Kidney tubule cell (primary cell): ENCODE results near the gene LBHD2.
A peak's percentile ranks its signal among the peaks of the same experiment; 100 is the strongest.
"Not testable (repeated sequence)": the region's sequence is repeated elsewhere in the genome, so short reads cannot be mapped to it uniquely, and the experiment has no call there.

ENCODE experiments used
- DNase-seq: peaks from one replicate; pipeline ENCODE4 v3.0.0-alpha.2; 2018; ENCODE audit warnings: low spot score

Gene LBHD2

DNA sequence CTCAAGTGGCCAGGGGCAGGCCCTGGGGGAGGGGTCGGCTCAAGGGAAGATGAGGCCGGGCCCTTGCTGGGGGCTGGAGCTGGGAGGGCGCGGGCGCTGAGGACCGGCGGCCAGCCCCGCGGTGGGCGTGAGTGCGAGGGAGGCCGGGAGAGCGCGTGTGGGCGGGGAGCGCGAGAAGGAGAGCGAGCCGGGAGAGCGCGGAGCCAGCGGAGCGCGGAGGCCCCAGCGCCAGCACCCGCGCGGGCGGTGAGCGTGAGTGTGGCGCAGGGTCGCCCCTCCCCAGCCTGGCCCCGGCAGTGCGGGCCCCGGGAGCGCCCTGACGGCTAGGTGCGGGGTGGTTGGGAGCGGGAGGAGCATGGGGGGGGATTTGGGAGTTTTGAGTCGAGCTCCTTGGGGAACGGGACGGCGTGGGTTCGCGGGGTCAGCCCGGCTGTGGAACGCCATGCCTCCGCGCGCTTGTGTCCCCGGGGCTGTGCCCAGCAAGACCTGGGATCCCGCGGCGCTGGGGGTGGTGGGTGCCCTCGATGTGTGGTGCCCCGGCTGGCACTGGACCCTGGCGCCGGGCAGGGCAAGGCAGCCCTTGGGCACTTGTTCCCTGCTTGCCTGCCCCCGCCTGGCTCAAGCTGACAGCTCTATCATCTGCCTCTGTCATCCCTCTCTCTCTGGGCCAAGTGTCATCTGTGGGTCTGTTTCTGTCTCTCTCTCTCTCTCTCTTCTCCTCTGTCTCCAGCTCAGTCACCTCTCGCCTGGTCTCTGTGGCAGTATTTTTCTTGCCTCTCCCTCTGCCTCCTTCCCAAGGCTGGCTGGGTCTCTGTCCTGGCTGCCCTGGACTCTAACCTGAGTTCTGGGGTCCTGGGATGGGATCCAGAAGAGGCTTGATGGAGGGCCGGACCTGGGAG, at the start of gene LBHD2:
TSS of gene LBHD2 (plus strand) at position 190 of the 899 bp plus-strand sequence. CDS start 1,803 bp downstream, outside the sequence.
- no peak for DNase-seq

DNA sequence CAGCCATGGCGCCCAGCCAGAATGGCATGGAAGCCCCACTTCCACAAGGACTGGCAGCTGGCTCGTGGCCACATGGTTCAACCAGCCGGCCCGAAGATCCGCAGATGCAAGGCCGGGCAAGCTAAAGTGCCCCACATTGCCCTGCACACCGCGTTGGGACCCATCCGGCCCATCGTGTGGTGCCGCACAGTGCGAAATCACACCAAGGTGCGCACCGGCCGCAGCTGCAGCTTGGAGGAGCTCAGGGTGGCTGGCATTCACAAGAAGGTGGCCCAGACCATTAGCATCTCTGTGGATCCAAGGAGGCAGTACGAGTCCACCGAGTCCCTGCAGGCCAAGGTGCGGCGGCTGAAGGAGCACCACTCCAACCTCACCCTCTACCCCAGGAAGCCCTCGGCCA, 42.5 kb upstream of the LBHD2 start:
- DNase-seq, result no peak

DNA sequence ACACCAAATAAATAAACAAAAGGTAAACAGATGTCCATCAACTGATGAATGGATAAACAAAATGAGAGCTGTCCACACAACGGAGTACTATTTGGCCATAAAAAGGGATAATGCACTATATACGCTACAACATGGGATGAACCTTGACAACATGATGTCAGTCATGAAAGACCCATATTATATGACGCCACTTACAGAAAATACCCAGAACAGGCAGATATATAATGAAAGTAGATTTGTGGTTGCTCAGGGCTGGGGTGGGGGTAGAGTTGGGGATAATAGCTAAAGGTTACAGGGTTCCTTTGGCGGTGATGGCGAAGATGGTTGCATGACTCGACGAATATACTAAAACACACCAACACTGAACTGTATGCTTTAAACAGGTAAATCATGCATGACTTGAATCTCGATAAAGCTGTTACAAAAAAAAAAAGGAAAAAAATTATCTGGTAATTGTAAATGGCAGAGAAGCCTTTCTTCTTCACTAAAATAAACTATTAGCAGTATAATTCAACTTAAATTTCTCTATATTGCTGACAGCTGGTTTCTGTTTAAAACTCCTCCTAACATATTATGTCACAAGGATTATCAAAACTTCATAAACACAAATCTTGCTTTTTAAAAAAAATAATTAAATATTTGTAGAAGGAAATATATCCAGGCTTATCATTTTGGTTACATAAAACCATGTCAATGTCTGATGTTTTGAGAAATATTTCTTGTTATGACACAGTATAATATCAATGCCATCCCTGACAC, 40.6 kb upstream of the LBHD2 start:
- DNase-seq, result no peak

- no peak for DNase-seq
Measured at GRCh38 chr14:103045371-103045869, 38.6 kb upstream of the LBHD2 start.

GRCh38 chr14:103047453-103047852, 36.6 kb upstream of the LBHD2 start:
- not testable (repeated sequence) for DNase-seq

DNA sequence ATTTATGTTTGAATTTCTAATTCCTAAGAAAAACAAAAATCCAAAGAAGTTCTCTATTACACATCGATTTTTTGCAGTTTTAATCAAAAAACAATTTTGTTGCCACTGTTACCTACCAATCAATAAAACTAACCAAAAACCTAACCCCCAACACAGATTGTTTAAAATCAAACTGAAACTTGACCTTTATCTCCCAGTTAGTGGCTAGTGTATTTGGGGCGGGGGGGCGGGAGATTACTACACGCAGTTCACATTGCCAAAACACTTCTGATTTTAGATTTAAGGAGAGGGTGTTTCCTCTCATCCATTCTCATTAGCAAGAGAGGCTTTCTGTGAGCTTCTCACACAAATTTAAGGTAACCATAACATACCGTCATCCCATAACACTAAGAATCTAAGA, 33.1 kb upstream of the LBHD2 start:
- no peak for DNase-seq

DNA sequence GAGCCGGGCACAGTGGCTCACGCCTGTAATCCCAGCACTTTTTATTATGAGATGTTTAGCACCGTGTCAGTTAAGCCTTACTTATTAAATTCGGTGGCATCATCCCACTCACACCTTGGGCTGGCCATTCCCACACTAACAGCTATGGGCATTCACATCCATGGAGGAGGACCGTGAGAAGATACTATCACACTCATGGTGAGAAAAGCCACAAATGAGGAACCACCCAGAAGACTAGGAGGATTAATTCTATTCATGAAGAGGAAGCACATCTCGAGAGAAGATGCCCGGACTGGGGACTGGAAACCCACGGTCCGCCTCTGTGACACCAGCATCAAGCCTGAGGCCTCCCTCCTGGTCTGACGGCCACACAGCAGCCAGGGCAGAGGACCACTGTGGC, 31.6 kb upstream of the LBHD2 start:
- no peak for DNase-seq

- no peak for DNase-seq
Measured at GRCh38 chr14:103055695-103056094, 28.3 kb upstream of the LBHD2 start.

DNA sequence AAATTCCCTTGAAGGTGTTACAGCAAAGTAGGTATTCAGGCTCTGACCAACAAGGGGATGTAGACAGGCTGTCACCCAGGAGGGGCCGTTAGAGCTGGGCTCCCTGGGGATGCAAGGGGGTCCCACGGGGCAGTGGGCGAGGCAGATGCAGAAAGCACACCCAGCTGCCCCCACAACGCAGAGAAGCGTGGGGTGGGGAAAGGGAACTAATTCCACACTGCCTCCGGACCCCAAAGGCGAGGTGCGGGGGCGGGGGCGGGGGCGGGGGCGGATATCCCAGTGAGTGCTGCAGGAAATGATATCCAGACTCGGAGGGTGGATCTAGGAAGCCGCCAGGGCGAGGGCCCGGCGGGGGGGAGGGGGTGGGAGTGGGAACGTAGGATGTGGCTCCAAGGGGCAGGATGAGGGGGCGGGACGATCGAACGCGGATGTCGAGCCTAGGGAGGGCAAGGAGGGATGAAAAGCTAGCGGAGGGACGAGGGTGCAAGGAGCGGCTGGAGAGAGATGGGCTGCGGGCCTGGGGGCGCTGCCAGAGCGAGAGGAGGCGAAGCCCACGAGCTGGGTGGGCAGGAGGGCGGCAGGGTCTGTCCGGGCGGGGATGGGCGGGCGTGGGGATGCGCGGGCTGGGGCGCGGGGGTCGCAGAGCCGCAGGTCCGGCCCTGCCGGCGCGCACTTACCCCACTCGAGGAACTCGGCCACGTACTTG, 27.5 kb upstream of the LBHD2 start:
- DNase-seq, result peak; percentile 80

DNA sequence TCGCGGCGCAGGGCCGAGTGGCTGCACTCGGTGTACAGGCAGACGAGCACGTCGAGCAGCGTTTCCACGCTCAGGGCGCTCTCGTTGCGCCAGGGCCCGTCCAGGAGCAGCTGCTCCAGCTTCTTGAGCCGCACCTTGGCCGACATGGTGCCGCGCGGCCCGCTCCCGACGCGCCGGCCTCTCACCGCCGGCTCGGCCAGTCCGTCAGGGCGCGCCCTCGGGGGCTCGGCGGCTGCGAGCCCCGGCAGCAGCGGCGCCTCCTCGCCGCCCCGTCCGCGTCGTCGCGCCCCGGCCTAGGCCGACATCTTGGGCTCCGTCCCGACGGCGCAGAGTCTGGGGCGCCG, 27.0 kb upstream of the LBHD2 start:
- no peak for DNase-seq

DNA sequence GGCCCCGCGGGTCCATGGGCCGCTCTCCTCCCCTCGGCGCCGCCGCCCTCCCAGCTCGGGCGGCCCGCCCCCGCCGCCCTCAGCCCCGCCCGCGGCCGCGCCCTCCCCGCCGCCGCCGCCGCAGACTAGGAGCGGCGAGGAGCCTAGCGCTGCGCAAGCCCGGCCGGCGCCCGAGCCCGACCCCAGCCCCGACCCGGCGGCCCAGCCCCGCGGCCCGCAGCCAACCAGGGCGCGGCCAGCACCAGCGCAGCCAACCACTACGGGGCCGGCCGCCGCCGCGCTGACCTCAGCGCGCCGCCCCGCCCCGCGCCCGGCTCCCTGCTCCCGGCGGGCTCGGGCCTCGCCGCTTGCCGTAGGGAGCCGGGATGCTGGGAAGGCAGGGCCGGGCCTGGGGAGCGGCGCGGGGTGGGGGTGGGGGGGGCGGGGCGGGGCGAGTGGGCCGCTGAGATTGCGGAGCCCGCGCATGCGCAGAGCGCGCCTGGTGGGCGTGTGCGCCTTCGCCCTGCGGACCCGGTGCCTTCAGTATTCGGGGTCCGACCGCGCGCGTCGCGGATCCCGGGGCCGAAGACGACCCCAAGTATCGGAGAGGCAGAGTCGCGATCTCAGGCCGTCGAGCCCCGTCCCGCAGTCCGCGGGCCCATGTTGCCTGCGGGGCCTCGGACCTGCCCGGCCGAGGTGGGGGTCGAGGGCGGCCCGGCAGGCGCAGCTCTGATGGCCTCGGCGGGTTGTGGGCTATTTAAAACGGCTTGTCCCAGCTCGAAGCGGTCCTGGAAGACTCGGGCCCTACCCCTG, 26.4 kb upstream of the LBHD2 start, which contains the start of gene CDC42BPB:
TSS of gene CDC42BPB (minus strand) at position 178 of the 792 bp plus-strand sequence. CDS start 376 bp downstream, outside the sequence.
- peak; percentile 96 for DNase-seq

GRCh38 chr14:103058164-103059055, 25.6 kb upstream of the LBHD2 start:
- DNase-seq, result no peak

- DNase-seq, result no peak
Measured at GRCh38 chr14:103059556-103059955, 24.5 kb upstream of the LBHD2 start.

DNA sequence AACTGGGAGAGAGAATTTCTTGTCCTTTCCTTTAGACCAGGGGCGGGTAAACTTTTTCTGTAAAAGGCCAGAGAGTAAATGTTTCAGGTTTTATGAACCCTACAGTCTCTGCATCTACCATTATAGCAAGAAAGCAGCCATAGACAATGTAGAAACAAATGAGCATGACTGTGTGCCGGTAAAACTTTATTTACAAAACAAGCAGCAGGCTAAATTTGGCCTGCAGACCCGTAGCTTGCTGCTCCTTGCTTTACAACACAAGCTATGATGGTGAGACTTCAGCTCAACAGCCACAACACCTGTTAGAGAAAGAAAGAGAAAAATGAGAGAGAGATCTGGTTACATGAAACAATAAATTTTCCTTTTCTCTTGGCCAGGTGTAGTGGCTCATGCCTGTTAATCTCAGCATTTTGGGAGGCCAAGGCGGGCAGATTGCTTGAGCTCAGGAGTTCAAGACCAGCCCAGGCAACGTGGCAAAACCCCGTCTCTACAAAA, 22.5 kb upstream of the LBHD2 start:
- DNase-seq, result no peak

DNA sequence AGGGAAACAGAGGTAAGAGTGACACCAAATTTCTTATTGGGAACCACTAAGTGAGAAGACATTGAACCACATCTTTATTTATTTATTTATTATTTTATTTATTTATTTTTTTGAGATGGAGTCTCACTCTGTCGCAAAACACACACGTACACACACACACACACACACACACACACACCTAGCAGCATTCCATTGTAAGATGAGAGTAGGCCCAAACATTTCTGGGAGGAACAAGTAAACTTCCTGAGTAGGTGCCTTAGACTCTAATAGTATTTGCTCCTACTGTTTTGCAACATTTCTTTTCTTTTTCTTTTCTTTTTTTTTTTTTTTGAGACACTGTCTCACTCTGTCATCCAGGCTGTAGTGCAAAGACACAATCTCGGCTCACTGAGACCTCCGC, 19.6 kb upstream of the LBHD2 start:
- DNase-seq, result no peak

GRCh38 chr14:103064978-103065377, 19.0 kb upstream of the LBHD2 start:
- DNase-seq, result peak; percentile 38

GRCh38 chr14:103065861-103066260, 18.1 kb upstream of the LBHD2 start:
- no peak for DNase-seq

DNA sequence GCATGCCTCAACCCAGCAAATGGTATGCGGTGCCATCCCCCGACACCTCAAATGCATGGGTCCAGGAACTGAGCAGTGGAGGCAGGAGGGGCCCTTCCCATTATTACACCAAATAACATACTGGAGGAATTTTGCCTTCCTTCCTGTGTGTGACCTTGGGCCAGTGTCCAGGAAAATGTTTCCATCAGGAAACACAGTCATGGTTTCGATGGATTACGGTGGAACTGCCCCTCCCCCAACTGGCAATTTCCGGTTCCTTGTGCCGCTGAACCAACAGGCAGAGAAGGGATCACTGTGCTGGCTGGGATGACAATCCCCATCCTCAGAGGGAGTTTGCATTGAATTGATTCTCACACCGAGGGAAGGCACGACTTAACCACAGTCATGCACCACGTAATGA, 17.6 kb upstream of the LBHD2 start:
- peak; percentile 82 for DNase-seq

GRCh38 chr14:103067231-103067954, 16.6 kb upstream of the LBHD2 start:
- peak; percentile 92 for DNase-seq
